Activated naive CD4-positive, alpha-beta T cell treated with anti-CD3 and anti-CD28 coated beads, Interleukin-2, amount 10 ng/mL, durations not matched to agents 7 days and 5 days (primary cell): Measurements from ENCODE around the gene DRAM2.
"Not testable (repeated sequence)": the region's sequence is repeated elsewhere in the genome, so short reads cannot be mapped to it uniquely, and the experiment has no call there.

Source experiments
- CTCF ChIA-PET: fragments of 350-600 bp; sonication (Branson Sonifier 250); formaldehyde crosslinking; loops from one replicate; lab custom pipeline; 2021; ENCODE audit warnings: antibody characterized with exemption; lab: Charles Lee
- DNase-seq: peaks from one replicate; pipeline ENCODE4 v3.0.0-alpha.2; 2020
- H3K27ac Mint-ChIP-seq: one replicate; pipeline ENCODE4 v1.8.0; 2021; ENCODE audit warnings: mild to moderate bottlenecking, moderate library complexity, mixed read lengths
- H3K27me3 Mint-ChIP-seq: one replicate; pipeline ENCODE4 v1.8.0; 2021; ENCODE audit warnings: mild to moderate bottlenecking, mixed read lengths
- H3K36me3 Mint-ChIP-seq: one replicate; pipeline ENCODE4 v1.8.0; 2021; ENCODE audit warnings: mixed read lengths
- H3K4me1 Mint-ChIP-seq: one replicate; pipeline ENCODE4 v1.8.0; 2021; ENCODE audit warnings: mixed read lengths
- H3K4me3 Mint-ChIP-seq: one replicate; pipeline ENCODE4 v1.8.0; 2021; ENCODE audit warnings: mild to moderate bottlenecking, moderate library complexity, mixed read lengths
- H3K9me3 Mint-ChIP-seq: one replicate; pipeline ENCODE4 v1.8.0; 2021; ENCODE audit warnings: mixed read lengths

The DRAM2 gene

GRCh38 chr1:111129376-111129775 lies 10.5 kb downstream of the DRAM2 start:
- CTCF ChIA-PET: no interaction called here
- Mint-ChIP-seq H3K4me1 (peaks cover 22% of the 10 kb centered on the region), H3K27ac (no peak overlapping the region), H3K36me3 (peaks cover 56% of the 10 kb centered on the region), H3K9me3 (no peaks in the 10 kb centered on the region), H3K4me3 (no peak overlapping the region), H3K27me3 (no peaks in the 10 kb centered on the region)
- DNase-seq: no peak

GRCh38 chr1:111127923-111128643 lies 11.8 kb downstream of the DRAM2 start:
- peaks cover 19% of the 10 kb centered on the region for H3K4me1 Mint-ChIP-seq
- no peak overlapping the region for H3K4me3 Mint-ChIP-seq
- peaks cover 61% of the 10 kb centered on the region for H3K36me3 Mint-ChIP-seq
- CTCF ChIA-PET: interaction anchor here (0.7 kb wide), 1 partner anchor 168 kb away, joined by 3 read pairs; no protein-coding TSS in a partner anchor
- no peaks in the 10 kb centered on the region for H3K9me3 Mint-ChIP-seq
- peak overlapping the region; percentile 39 for H3K27ac Mint-ChIP-seq
- H3K27me3 Mint-ChIP-seq: no peaks in the 10 kb centered on the region
- DNase-seq: no peak

DNA sequence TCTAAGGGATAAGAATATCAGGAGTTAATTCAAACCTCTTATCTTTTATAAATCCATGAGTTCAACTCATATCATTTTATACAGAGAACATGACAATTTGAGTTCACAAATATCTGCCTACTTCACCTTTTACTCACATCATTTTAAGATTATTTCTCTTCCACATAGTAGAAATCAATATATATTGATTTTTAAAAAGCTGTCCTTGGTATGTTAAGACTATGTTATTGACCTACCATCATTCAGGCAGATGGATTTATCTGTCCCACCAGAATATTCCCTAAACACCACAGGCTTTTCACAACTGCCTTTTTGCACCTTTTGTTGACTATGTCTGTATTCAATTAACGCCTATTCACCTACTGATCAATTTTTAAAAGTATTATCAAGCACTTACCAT lies 13.5 kb downstream of the DRAM2 start:
- Mint-ChIP-seq H3K27ac (no peak overlapping the region), H3K27me3 (no peaks in the 10 kb centered on the region), H3K4me3 (no peak overlapping the region), H3K9me3 (no peaks in the 10 kb centered on the region), H3K36me3 (peaks cover 69% of the 10 kb centered on the region), H3K4me1 (peaks cover 17% of the 10 kb centered on the region)
- DNase-seq: no peak
- CTCF ChIA-PET: interaction anchor here (1.2 kb wide), 1 partner anchor 11 kb away, joined by 3 read pairs; no protein-coding TSS in a partner anchor

GRCh38 chr1:111116496-111116895 lies 23.4 kb downstream of the DRAM2 start:
- Mint-ChIP-seq H3K27ac (no peak overlapping the region), H3K4me3 (no peak overlapping the region), H3K36me3 (peaks cover 37% of the 10 kb centered on the region), H3K27me3 (no peaks in the 10 kb centered on the region), H3K4me1 (no peaks in the 10 kb centered on the region), H3K9me3 (no peaks in the 10 kb centered on the region)
- no peak for DNase-seq
- CTCF ChIA-PET: no interaction called here

DNA sequence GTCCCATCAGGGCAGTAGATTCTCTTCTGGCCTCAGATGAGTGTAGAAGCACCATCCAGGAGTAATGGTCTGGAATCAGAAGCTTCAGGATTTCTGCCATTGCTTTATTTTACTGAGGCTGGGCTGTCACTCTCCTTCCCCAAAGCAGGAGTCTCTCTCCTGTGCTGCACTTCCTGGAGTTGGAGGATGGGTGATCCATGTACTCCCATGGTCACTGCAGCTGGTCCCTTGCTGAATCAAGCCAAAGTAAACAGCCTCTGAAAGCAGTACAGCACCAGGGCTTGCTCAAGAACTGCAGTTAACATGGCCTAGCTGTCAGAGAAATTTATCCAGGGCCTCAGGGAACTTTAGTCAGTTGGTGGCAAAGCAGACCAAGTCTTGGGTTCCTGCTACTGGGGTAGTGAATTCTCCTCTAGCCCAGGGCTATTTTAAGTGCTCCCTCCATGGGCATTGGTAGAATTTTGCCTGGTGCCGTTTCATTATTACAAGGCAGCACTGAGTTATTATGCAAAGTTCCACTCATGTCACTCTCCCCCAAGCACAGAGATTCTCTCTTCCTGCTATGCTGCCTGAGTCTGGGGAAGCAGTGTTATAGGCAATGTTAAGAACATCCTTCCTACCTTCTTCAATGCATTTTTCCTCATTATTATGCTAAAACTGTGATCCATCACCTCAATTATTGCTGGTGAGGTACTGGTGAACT lies 29.5 kb downstream of the DRAM2 start:
- no peaks in the 10 kb centered on the region for H3K27me3 Mint-ChIP-seq
- peaks cover 9% of the 10 kb centered on the region for H3K9me3 Mint-ChIP-seq
- H3K36me3 Mint-ChIP-seq: peaks cover 12% of the 10 kb centered on the region
- CTCF ChIA-PET: no interaction called here
- H3K4me1 Mint-ChIP-seq: no peaks in the 10 kb centered on the region
- DNase-seq: no peak
- H3K4me3 Mint-ChIP-seq: no peak overlapping the region
- no peak overlapping the region for H3K27ac Mint-ChIP-seq

DNA sequence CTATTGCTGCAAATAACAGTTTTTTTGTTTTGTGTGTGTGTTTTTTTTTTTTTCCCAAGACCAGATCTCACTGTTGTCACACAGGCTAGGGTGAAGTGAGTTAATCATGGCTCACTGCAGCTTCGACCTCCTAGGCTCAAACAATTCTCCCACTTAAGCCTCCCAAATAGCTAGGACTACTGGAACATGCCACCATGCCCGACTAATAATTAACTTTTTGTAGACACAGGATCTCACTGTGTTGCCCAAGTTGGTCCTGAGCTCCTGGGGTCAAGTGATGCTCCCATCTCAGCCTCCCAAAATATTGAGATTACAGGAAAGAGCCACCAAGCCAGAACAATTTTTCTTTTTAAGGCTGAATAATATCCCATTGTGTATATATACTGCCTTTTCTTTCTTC lies 34.9 kb downstream of the DRAM2 start:
- DNase-seq: no peak
- H3K4me1 Mint-ChIP-seq: no peaks in the 10 kb centered on the region
- H3K9me3 Mint-ChIP-seq: peaks cover 13% of the 10 kb centered on the region
- CTCF ChIA-PET: no interaction called here
- H3K27ac Mint-ChIP-seq: no peak overlapping the region
- H3K36me3 Mint-ChIP-seq: peaks cover 7% of the 10 kb centered on the region
- peaks cover 10% of the 10 kb centered on the region for H3K27me3 Mint-ChIP-seq
- H3K4me3 Mint-ChIP-seq: no peak overlapping the region

GRCh38 chr1:111101854-111102642 lies 37.8 kb downstream of the DRAM2 start:
- DNase-seq: no peak
- H3K9me3 Mint-ChIP-seq: peaks cover 20% of the 10 kb centered on the region
- peaks cover 10% of the 10 kb centered on the region for H3K27me3 Mint-ChIP-seq
- H3K4me1 Mint-ChIP-seq: no peaks in the 10 kb centered on the region
- CTCF ChIA-PET: interaction anchor here (1.0 kb wide), 1 partner anchor 71 kb away, joined by 4 read pairs; no protein-coding TSS in a partner anchor
- H3K36me3 Mint-ChIP-seq: peaks cover 2% of the 10 kb centered on the region
- no peak overlapping the region for H3K27ac Mint-ChIP-seq
- H3K4me3 Mint-ChIP-seq: no peak overlapping the region

- H3K27ac Mint-ChIP-seq: no peak overlapping the region
- no peaks in the 10 kb centered on the region for H3K4me1 Mint-ChIP-seq
- peaks cover 20% of the 10 kb centered on the region for H3K9me3 Mint-ChIP-seq
- CTCF ChIA-PET: no interaction called here
- no peak for DNase-seq
- H3K36me3 Mint-ChIP-seq: peaks cover 2% of the 10 kb centered on the region
- peaks cover 10% of the 10 kb centered on the region for H3K27me3 Mint-ChIP-seq
- no peak overlapping the region for H3K4me3 Mint-ChIP-seq
These were observed 40.6 kb downstream of the DRAM2 start for GRCh38 chr1:111099289-111099688.

DNA sequence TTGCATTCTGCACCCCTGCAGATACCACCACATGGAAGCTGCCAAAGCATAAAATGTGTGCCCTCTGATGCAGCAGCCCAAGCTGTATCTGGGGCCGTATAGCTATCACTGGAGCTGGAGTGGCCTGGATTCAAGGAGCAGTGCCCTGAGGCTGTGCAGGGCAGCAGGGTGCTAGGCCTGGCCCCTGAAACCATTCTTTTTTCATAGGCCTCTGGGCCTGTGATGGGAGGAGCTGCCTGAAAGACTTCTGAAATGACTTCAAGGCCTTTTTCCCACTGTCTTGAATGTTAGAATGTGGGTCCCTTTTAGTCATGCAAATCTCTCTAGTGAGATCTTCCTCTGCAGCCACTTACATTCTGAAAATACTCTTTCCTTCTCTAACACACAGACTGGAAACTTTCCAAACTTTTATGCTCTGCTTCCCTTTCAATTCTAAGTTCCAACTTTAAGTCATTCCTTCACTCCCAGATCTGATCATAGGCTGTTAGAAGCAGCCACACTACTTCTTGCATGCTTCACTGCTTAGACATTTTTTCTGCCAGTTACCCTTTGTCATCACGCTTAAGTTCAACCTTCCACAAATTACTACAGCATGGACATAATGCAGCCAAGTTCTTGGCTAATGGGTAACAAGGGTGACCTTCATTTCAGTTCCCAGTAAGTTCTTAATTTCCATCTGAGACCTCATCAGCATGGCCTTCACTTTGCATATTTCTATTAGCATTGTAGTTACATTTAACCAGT lies 42.4 kb downstream of the DRAM2 start:
- Mint-ChIP-seq H3K4me3 (no peak overlapping the region), H3K9me3 (peaks cover 20% of the 10 kb centered on the region)
- CTCF ChIA-PET: no interaction called here

GRCh38 chr1:111095421-111095820 lies 44.5 kb downstream of the DRAM2 start:
- H3K4me1 Mint-ChIP-seq, H3K4me3 Mint-ChIP-seq, DNase-seq, H3K27ac Mint-ChIP-seq, H3K27me3 Mint-ChIP-seq, H3K36me3 Mint-ChIP-seq, CTCF ChIA-PET: not testable (repeated sequence)
- peaks cover 14% of the 10 kb centered on the region for H3K9me3 Mint-ChIP-seq

More for the DNA sequence above, 42.4 kb downstream of the DRAM2 start:
- no peak for DNase-seq
- H3K36me3 Mint-ChIP-seq: peaks cover 1% of the 10 kb centered on the region
- H3K27ac Mint-ChIP-seq: no peak overlapping the region
- H3K4me1 Mint-ChIP-seq: no peaks in the 10 kb centered on the region
- H3K27me3 Mint-ChIP-seq: peaks cover 10% of the 10 kb centered on the region

DNA sequence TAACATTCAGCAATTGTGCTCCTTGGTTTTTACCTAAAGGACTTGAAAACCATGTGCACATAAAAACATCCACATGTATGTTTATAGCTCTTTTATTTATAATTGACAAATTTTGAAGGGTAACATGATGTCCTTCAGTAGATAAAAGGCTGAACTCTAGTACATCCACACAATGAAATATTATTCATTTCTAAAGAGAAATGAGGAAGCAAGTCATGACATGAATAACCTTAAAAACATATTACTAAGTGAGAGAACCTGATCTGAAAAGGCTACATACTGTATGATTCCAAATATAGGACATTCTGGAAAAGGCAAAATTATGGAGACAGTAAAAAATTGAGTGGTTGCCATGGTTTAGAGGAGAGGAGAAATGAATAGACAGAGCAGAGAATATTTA lies 50.3 kb downstream of the DRAM2 start:
- Mint-ChIP-seq H3K27ac (no peak overlapping the region), H3K27me3 (no peaks in the 10 kb centered on the region), H3K4me3 (no peak overlapping the region), H3K9me3 (no peaks in the 10 kb centered on the region), H3K4me1 (no peaks in the 10 kb centered on the region), H3K36me3 (no peaks in the 10 kb centered on the region)
- CTCF ChIA-PET: no interaction called here
- no peak for DNase-seq

- Mint-ChIP-seq H3K9me3 (peaks cover 1% of the 10 kb centered on the region), H3K27me3 (no peaks in the 10 kb centered on the region), H3K4me1 (no peaks in the 10 kb centered on the region), H3K4me3 (no peak overlapping the region), H3K27ac (no peak overlapping the region), H3K36me3 (no peaks in the 10 kb centered on the region)
- CTCF ChIA-PET: no interaction called here
- no peak for DNase-seq
These were observed 54.2 kb downstream of the DRAM2 start for GRCh38 chr1:111085676-111086075.

- no peak overlapping the region for H3K27ac Mint-ChIP-seq
- H3K27me3 Mint-ChIP-seq: no peaks in the 10 kb centered on the region
- no peaks in the 10 kb centered on the region for H3K36me3 Mint-ChIP-seq
- no peak for DNase-seq
- H3K4me1 Mint-ChIP-seq: no peaks in the 10 kb centered on the region
- peaks cover 1% of the 10 kb centered on the region for H3K9me3 Mint-ChIP-seq
- no peak overlapping the region for H3K4me3 Mint-ChIP-seq
- CTCF ChIA-PET: no interaction called here
These were observed 54.9 kb downstream of the DRAM2 start for GRCh38 chr1:111084999-111085398.
